ENCODE results near the gene PRKAG1.

DNA sequence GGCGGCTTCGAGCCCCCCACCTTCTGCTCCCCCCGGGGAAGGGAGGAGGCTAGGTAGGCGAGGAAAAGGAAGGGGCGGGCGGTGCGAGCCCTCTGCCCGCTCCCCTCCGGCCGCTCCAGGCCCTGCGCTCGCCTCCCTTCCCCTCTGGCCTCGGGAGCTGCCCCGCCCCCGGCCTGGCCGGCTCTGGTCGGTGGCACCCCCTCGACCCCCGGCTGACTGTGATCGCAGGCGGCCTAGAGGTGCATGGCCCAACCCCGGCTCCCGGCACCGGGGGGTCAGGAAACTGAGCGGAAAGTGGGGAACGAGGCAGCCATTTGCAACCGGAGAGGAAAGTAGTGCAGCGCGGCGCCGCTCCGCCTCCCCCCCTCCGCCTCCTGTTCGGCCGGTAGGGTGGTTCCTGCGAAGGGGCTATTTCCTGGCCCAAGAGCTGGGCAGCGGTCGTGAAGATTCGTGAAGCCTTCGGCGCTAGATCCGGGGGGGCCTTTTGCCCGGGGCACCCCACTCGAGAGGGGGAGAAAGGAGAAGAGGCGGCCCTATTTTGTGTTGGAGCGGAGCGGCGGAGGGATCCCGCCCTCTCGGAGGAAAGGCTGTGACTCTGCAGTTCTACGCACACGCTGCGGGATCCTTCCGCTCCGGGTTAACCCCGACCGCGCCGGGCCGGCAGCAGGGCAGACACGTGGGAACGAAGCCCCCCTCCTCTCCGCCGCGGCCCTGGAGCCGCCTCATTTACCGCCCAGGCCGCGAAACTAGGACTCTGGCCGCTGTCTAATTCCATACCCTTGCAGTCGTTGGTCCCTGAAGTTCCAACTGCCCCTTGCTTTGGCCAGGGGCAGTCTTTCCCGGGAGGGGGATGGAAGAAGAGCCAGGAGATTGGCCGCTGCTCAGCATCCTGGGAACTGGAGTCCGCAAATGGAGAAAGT, 41.9 kb upstream of the PRKAG1 start, which contains the start of gene KMT2D:
- TF ChIP-seq, protein P1, sequence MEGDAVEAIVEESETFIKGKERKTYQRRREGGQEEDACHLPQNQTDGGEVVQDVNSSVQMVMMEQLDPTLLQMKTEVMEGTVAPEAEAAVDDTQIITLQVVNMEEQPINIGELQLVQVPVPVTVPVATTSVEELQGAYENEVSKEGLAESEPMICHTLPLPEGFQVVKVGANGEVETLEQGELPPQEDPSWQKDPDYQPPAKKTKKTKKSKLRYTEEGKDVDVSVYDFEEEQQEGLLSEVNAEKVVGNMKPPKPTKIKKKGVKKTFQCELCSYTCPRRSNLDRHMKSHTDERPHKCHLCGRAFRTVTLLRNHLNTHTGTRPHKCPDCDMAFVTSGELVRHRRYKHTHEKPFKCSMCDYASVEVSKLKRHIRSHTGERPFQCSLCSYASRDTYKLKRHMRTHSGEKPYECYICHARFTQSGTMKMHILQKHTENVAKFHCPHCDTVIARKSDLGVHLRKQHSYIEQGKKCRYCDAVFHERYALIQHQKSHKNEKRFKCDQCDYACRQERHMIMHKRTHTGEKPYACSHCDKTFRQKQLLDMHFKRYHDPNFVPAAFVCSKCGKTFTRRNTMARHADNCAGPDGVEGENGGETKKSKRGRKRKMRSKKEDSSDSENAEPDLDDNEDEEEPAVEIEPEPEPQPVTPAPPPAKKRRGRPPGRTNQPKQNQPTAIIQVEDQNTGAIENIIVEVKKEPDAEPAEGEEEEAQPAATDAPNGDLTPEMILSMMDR (IDR thresholded peaks at IDR 0.05), result peak; percentile 46 to 86 (median 67)
- TF ChIP-seq POLR2A (IDR thresholded peaks at IDR 0.05), result peak; percentile 45 to 58
